NCI-H1417 treated with DMSO at 0.1 percent for 48 hours (cell line): Measurements from ENCODE around the gene KDM4C.

Experiments
- DNase-seq: peaks from one replicate; lab custom pipeline; 2025; lab: John Stamatoyannopoulos, UW

The KDM4C gene

DNA sequence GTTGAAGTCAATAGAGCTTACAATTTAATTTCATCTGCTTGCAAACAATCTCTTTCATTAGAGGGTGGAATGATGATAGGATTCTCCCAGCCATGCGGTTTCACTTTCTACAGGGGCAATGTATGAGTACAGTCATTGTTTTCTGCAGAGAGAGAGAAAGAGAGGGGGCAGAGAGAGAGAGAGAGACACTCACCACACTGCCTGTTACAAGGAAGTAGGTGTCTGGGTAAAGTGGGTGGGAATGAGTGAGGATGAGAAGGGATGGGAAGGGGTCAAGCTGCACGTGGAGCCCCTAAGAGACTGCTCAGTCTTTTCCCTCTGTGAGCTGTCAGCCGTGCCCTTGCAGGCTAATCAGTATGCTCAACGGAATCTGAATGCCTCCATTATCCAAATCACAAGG lies 454.3 kb downstream of the KDM4C start:
- no peak for DNase-seq

DNA sequence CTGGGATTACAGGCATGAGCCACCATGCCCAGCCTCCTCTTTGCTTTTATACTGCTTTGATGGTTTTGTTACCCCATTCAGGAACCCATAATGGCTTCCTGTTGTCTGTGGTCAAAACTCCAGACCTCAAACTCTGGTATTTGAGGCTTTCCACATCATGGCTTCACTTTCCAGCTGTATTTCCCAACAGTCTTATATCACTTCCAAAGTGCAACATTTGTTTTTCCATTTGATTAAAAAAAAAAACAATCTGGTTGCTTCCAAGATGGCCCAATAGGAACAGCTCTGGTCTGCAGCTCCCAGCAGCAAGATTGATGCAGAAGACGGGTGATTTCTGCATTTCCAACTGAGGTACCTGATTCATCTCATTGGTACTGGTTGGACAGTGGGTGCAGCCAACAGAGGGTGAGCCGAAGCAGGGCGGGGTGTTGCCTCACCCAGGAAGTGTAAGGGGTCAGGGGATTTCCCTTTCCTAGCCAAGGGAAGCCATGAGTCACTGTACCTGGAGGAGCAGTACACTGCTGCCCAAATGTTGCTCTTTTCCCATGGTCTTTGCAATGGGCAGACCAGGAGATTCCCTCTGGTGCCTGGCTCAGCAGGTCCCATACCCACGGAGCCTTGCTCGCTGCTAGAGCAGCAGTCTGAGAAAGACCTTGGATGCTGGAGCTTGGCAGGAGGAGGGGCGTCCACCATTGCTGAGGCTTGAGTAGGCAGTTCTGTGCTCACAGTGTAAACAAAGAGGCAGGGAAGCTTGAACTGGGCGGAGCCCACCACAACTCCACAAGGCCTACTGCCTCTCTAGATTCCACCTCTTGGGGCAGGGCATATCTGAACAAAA lies 458.4 kb downstream of the KDM4C start:
- no peak for DNase-seq

DNA sequence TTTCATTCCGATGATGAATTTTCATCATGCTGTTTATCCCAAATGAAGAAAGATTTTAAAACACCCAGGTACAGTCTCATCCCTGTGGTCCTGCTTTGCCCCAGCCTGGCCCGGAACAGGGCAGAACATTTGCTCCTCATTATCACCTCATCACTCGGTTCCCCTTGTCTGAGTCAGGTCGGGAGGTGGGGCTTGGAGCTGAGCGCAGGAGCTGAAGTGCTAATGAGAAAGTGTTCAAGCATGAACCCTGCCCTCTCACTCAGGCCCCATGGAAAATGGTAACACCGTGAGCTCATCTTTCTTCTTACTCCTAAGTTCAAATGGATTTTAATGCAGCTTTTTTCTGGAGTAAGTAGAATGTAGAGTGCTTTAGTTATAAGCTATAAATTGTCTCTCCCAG lies 466.2 kb downstream of the KDM4C start:
- DNase-seq, result no peak
